ENCODE results near the gene TLX3. TPM values are rescaled to one million over a fixed set of nuclear protein-coding genes. Genes with fewer than 3 reads are reported as not detected.
A peak's percentile ranks its signal among the peaks of the same experiment; 100 is the strongest.

TLX3 gene
- total RNA-seq, 1 donor from 2014 or later = 2.1 TPM

DNA sequence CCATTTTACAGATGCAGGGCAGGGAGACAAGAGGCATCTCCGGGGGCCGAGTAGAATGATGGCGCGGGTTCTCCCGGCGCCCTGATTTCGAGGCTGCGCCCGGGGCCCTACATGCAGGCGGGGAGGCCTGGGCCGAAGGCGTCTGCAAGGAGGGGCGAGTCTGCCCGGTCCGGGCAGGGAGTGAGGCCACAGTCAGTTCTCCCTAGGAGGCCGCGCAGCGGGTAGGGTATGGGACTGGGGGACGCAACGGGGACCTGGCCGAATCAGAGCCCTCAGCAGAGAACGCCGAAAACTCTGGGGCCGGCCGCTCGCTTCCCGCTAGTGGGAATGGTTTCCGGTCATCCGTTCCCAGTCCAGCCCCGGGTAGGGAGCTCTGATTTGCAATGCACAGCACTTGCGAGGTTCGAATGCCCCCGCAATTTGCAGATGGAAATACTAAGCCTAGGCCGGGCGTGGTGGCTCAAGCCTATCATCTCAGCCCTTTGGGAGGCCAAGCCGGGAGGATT lies 6.4 kb downstream of the TLX3 start:
- no peak overlapping the region for H3K4me3 Mint-ChIP-seq
- no peak for TF ChIP-seq CTCF (conservative IDR thresholded peaks at IDR 0.05)
- no peaks in the 10 kb centered on the region for H3K36me3 Mint-ChIP-seq
- DNase-seq (ENCODE audit: extremely low spot score, unreplicated experiment) = no peak
- peaks cover 92% of the 10 kb centered on the region for H3K27me3 Mint-ChIP-seq
- H3K4me1 Mint-ChIP-seq (ENCODE audit: unreplicated experiment) = peaks cover 6% of the 10 kb centered on the region
- H3K9me3 Mint-ChIP-seq = no peaks in the 10 kb centered on the region
- no peak overlapping the region for H3K27ac Mint-ChIP-seq

GRCh38 chr5:171315925-171316257 lies 6.8 kb downstream of the TLX3 start:
- DNase-seq (ENCODE audit: extremely low spot score, unreplicated experiment) = no peak
- Mint-ChIP-seq H3K4me1 (ENCODE audit: unreplicated experiment) (peaks cover 6% of the 10 kb centered on the region), H3K4me3 (peak overlapping the region; percentile 60), H3K36me3 (no peaks in the 10 kb centered on the region), H3K27me3 (peaks cover 92% of the 10 kb centered on the region), H3K9me3 (no peaks in the 10 kb centered on the region), H3K27ac (no peak overlapping the region)
- no peak for TF ChIP-seq CTCF (conservative IDR thresholded peaks at IDR 0.05)

DNA sequence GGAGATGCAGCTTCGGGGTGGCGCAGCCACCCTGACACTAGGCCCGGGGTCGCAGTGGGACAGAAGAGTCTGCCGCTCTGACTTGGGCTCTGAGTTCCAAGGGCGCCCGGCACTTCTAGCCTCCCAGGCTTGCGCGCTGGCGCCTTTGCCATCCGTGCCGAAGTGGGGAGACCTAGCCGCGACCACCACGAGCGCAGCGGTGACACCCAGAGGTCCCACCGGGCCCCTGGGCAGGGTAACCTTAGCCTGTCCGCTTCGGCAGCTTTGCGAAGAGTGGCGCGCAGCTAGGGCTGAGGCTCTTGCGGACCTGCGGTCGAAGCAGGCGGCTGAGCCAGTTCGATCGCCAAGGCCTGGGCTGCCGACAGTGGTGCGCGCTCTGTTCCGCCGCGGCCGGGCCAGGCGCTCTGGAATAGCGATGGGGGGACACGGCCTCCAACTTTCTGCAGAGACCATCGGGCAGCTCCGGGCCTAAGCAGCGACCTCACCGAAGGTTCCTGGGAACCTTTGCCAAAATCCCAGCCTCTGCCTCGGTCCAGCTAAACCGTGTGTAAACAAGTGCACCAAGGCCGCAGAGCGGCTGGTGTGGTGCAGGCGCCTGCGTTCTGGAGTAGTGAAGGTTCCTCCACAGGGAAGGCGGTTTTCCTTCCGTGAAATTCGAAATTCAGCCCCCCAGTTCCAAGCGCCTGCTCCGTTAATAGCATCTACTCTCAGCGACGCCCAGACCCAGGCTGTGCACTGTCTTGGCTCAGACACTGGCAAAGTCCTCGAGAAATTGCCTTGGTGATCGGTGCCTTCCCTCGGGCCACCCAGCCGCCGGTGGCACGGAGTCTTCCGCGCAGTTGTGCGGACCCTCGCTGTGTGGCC lies 7.4 kb downstream of the TLX3 start:
- H3K27ac Mint-ChIP-seq = no peak overlapping the region
- DNase-seq (ENCODE audit: extremely low spot score, unreplicated experiment) = no peak
- peaks cover 92% of the 10 kb centered on the region for H3K27me3 Mint-ChIP-seq
- TF ChIP-seq CTCF (conservative IDR thresholded peaks at IDR 0.05) = no peak
- no peaks in the 10 kb centered on the region for H3K36me3 Mint-ChIP-seq
- H3K4me3 Mint-ChIP-seq = peak overlapping the region; percentile 60
- no peaks in the 10 kb centered on the region for H3K9me3 Mint-ChIP-seq
- peaks cover 6% of the 10 kb centered on the region for H3K4me1 Mint-ChIP-seq (ENCODE audit: unreplicated experiment)

- Mint-ChIP-seq H3K27ac (no peak overlapping the region), H3K27me3 (peaks cover 99% of the 10 kb centered on the region), H3K4me1 (ENCODE audit: unreplicated experiment) (peaks cover 6% of the 10 kb centered on the region), H3K36me3 (no peaks in the 10 kb centered on the region), H3K9me3 (no peaks in the 10 kb centered on the region), H3K4me3 (no peak overlapping the region)
- TF ChIP-seq CTCF (conservative IDR thresholded peaks at IDR 0.05) = no peak
- no peak for DNase-seq (ENCODE audit: extremely low spot score, unreplicated experiment)
These were observed 8.2 kb downstream of the TLX3 start for GRCh38 chr5:171317230-171317629.

DNA sequence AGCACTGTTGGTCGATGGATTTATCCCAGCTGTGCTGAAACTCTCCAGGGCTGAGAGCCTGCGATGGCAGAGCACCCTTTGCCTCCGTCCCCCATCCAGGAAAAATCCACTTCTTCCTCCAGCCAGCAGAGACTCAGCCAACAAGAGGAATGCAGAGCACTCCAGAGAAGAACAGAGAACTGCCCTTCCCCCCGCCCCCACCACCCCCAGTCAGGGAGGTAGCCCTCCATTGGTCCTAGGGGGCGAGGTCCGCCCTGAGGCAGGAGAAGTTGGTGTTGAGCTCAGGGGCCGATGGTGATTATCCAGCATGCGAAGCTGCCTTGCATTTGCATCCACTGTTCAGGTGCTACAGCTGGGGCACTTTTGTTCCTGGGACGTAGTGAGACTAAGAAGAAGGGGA lies 9.0 kb downstream of the TLX3 start:
- no peaks in the 10 kb centered on the region for H3K36me3 Mint-ChIP-seq
- DNase-seq (ENCODE audit: extremely low spot score, unreplicated experiment) = no peak
- H3K4me3 Mint-ChIP-seq = no peak overlapping the region
- no peak for TF ChIP-seq CTCF (conservative IDR thresholded peaks at IDR 0.05)
- H3K9me3 Mint-ChIP-seq = no peaks in the 10 kb centered on the region
- H3K4me1 Mint-ChIP-seq (ENCODE audit: unreplicated experiment) = peaks cover 2% of the 10 kb centered on the region
- peaks cover 99% of the 10 kb centered on the region for H3K27me3 Mint-ChIP-seq
- H3K27ac Mint-ChIP-seq = no peak overlapping the region
